HG02943 (cell line): ENCODE data around the gene LCE4A.
"Not testable (repeated sequence)": the region's sequence is repeated elsewhere in the genome, so short reads cannot be mapped to it uniquely, and the experiment has no call there.

Experiments
- ATAC-seq: cut with Tn5 transposase; IDR thresholded peaks from one replicate; pipeline ENCODE4 v1.9.1; 2021; ENCODE audit warnings: mild to moderate bottlenecking, low read depth, moderate library complexity; ENCODE audit not compliant: unreplicated experiment

Gene LCE4A

GRCh38 chr1:152707860-152708259 is at the start of gene LCE4A:
LCE4A (plus strand) TSS chr1:152708160; CDS start chr1:152709076, 916 bp downstream.
- no peak for ATAC-seq

DNA sequence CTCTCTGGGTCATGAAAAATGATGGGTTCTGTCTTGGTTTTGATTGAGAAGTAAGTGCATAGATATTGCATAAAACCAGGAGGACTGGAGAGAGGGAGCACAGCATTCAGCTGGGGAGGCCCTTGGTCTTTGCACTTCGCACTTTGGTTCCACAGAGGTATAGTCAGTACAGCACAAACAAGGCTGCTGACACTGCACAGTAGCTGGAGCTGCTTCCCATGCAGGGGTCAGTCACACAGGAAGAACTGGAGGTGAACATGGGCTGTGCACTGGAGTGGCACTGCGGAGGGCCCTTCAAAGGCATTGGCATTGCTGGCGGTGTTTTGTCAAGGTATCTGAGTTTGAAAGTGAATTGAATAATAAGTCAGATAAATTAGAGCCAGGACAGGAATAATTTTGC is 49.3 kb upstream of the LCE4A start:
- ATAC-seq = no peak

GRCh38 chr1:152663098-152663497 is 44.9 kb upstream of the LCE4A start, which contains the start of gene LCE2D:
LCE2D (plus strand) TSS chr1:152663380; CDS start chr1:152664106, 726 bp downstream.
- no peak for ATAC-seq

GRCh38 chr1:152666171-152666570 is 41.8 kb upstream of the LCE4A start:
- ATAC-seq = not testable (repeated sequence)

GRCh38 chr1:152667648-152668047 is 40.3 kb upstream of the LCE4A start:
- ATAC-seq = no peak

GRCh38 chr1:152673016-152673415 is 34.9 kb upstream of the LCE4A start:
- no peak for ATAC-seq

- ATAC-seq = not testable (repeated sequence)
These were observed 33.0 kb upstream of the LCE4A start, which contains the start of gene LCE2C for GRCh38 chr1:152674983-152675382. LCE2C (plus strand) TSS chr1:152675279; CDS start chr1:152676016, 737 bp downstream.

GRCh38 chr1:152679459-152679858 is 28.5 kb upstream of the LCE4A start:
- ATAC-seq = no peak

- no peak for ATAC-seq
These were observed 26.3 kb upstream of the LCE4A start for GRCh38 chr1:152681616-152682015.

DNA sequence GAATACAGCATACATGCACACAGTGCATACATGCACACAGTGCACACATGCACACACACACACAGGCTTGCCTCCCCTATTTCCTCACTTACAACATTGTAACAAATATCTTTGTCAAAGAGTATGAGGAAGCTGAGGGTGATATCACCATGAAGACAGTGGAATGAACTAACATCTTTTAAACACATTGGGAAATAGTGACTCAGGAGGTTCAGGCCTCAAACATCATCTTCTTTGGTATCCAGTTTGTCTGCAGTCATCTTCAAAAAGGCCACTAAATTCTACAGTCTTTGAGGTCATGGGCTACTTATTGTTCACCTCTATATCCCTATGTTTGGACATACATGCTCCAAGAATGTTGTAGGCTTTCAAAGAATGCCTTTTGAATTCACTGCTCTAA is 24.1 kb upstream of the LCE4A start:
- no peak for ATAC-seq

GRCh38 chr1:152685823-152686222 is 22.1 kb upstream of the LCE4A start, which contains the start of gene LCE2B:
LCE2B (plus strand) TSS chr1:152686123; CDS start chr1:152686844, 721 bp downstream.
- ATAC-seq = not testable (repeated sequence)

DNA sequence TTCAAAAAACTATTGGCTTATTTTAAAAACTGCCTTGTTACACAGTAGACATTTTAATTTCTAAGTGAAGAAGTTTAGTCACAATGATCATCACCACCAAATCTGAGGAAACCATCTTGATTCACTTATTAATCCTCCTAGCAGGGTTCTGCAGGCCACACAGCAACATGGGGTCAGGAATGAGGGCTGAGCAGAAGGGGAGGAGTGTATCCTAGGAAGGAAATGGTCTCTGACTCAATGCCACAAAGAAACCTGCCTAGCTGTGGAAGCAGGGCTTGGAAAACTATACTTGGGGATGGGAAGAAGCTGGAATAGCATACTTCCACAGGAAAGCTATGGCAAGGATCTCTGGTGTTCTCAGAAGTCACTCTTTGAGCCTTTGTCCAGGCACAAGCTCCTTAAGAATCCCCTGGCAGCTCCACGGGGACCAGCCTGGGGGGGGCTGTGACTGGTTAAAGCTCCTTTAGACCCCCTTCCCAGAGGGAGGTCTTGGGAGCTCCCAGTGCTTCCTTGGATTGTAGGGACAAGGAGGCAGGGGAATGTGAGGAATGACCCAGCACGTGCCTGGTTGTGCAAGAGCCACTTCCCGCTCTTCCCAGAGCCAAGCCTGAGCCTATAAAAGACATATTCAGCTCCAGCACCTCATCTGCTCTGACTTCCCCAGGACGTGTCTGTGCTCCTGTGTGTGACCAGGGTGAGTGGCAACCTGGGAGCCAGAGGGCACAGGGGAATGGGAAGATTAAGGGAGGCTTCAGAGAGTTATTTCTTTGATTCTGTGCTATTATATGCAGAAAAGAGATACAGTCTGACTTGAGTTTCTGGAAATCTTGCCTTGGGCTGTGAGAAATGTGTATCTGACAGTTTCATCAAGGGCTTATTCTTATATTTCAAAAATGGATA is 10.0 kb upstream of the LCE4A start, which contains the start of gene LCE2A:
TSS of gene LCE2A (plus strand) at position 645 of the 900 bp plus-strand sequence. CDS start 557 bp downstream, outside the sequence.
- no peak for ATAC-seq

DNA sequence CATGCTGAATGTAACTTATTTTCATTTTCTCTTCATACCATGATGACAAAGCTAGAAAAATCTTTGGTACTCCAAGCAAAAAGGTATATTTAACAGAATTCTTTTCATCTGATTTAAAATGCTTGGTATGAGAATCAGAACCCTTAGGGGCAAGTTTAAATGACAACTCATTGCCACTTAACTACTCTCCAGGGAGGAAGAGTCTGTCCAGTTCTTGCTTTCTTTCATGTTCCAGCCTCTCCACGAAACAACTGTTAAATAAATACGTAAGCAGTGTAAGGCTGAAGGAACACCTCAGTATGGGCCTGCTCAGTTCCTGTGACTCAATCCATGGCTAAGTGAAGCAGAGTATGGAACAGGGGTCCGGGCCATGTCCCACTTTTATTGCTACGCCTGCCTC is 8.2 kb upstream of the LCE4A start:
- ATAC-seq = no peak

DNA sequence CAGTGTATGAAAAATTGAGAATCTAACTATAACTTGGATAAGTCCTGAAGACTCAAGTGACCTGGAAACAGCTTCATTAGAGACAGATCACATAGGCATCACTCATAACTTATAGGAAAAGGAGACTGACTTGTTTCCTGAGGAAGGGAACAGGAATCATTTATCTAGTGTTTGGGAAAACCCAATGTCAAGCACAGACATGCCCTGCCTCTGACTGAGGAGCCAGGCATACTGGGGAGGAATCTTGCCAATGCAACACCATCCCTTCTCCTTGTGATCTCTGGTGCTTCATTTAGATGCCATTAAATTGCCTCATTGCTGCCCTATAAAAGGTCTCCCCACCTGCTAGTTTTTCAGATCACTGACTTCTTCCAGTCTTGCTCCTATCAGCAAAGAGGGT is 10.3 kb downstream of the LCE4A start:
- ATAC-seq = no peak

- no peak for ATAC-seq
These were observed 17.3 kb downstream of the LCE4A start for GRCh38 chr1:152725261-152725660.

DNA sequence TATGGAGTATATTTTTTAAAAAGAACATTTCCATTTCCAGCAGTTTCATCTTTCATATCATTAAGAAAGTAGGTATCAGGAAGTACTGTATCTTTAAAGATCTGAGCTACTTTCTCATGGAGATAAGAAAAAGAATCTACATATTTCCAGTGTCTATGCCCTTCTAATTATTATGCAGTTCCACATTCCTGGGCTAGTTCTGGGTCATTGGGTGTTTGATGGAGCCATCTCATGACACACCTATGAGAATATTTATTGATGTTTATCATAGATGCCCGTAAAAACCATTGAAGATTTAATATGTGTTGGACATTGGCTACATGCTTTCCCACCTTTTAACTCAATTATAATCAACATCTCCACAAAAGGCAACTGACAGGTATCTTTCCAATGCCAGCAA is 21.0 kb downstream of the LCE4A start:
- ATAC-seq = no peak

DNA sequence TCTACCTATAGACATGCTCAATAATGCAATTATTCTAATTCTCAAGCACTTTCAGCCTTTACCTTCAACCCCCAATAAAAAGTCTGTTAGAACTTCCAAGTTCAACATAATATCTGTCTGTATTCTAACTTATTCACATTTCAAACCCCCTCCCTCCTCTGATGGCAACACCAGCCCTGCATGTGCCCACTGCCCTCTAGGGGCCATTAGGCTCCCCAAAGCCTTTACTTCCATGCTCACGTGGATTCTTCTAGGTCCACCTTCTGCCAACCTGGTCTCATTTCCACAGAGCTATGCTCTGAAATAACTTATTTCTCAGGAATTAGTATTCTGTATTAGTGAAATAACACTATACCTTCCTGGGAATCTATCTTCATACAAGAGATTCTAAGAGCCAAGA is 27.7 kb downstream of the LCE4A start:
- ATAC-seq = no peak

DNA sequence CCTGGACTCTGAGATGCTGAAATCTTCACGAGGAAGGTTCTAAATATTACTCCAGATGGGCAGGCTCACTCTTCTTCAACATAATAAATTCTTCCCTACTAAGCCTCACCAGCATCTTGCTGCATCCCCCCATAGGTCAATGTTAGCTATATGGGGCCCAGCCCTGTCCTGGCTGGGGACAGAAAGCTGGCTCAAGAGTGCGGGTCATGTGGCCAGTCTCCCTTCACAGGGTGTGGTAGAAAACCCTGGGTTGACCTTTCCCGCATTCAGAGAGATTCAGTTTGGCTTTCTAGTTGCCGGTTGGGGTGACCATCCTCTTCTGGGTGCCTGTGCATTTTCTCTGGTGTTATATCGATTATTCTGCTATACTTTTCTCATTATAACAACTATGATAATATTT is 30.0 kb downstream of the LCE4A start:
- no peak for ATAC-seq

GRCh38 chr1:152739841-152740240 is 31.9 kb downstream of the LCE4A start:
- no peak for ATAC-seq

DNA sequence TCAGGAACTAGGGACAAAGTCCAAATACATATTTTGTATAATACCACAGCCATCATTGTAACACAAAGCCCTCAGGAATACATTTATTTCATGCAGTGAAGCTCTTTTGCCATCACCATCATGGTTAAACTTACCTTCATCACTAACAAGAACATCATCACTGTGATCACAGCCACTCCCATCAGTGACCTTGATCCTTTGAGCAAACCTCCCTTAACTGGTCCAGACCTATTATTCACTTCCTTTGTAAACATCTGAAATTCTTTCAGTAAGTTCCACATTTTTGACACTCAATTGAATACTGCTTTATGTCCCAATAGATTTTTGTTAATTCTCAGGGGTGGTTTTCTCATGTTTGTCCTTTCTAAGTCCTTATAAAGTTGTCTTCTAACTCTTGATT is 33.7 kb downstream of the LCE4A start:
- no peak for ATAC-seq

- no peak for ATAC-seq
These were observed 35.6 kb downstream of the LCE4A start for GRCh38 chr1:152743371-152744145.
